PFSK-1 (cell line): ENCODE measurements around the gene MITF.

Experiments
- FOXP2 ChIP-seq: optimal IDR thresholded peaks from 2 replicates; pipeline ENCODE3; 2011; ENCODE audit warnings: borderline replicate concordance, control low read depth, inconsistent platforms; ENCODE audit not compliant: insufficient read depth; ENCODE audit errors: extremely low read length, extremely low read depth
- POLR2AphosphoS5 ChIP-seq: IDR thresholded peaks from 2 replicates; pipeline ENCODE4 v1.6.1; 2012; ENCODE audit warnings: low read depth, mild to moderate bottlenecking, control low read depth, low read length, moderate library complexity
- SIN3A ChIP-seq: IDR thresholded peaks from 2 replicates; pipeline ENCODE4 v1.6.1; 2012; ENCODE audit warnings: mild to moderate bottlenecking, low read length, moderate library complexity, borderline replicate concordance; ENCODE audit not compliant: insufficient read depth
- TAF1 ChIP-seq: IDR thresholded peaks from 2 replicates; pipeline ENCODE4 v1.6.1; 2012; ENCODE audit warnings: low read length, control low read depth, borderline replicate concordance; ENCODE audit not compliant: insufficient read depth
- TF ChIP-seq, protein P1 (sequence below), 2 experiments: IDR thresholded peaks; 2 replicates each; pipeline versions ENCODE4 v1.6.1 to v1.8.0; 2011 to 2012; ENCODE audit warnings: low read depth in 2 of 2, low read length in 2 of 2, control low read depth in 1 of 2, inconsistent platforms in 1 of 2, mild to moderate bottlenecking in 1 of 2, moderate library complexity in 1 of 2; ENCODE audit not compliant: insufficient read depth in 1 of 2

The MITF gene

DNA sequence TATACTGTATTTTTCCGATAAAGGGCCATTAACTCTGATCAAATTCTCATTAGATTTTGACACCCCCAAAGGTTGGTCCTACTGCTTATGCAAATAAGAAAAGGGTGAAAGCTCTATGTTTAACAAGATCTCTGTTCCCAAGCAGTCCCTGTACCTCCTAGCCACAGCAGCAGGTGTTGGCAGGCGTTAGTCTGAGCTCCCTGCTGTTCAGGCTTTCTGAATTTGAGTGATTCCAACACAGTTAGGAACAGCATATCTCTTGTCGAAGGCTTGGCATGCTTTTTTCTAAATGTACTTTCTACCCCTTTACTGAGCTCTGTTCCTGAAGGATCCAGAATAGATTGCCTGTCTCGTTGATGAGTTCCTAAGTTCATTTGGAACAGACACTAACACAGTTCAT lies 42.3 kb downstream of the MITF start:
- TF ChIP-seq SIN3A (no peak), POLR2AphosphoS5 (no peak), TAF1 (no peak), FOXP2 (no peak)
- TF ChIP-seq, protein P1, sequence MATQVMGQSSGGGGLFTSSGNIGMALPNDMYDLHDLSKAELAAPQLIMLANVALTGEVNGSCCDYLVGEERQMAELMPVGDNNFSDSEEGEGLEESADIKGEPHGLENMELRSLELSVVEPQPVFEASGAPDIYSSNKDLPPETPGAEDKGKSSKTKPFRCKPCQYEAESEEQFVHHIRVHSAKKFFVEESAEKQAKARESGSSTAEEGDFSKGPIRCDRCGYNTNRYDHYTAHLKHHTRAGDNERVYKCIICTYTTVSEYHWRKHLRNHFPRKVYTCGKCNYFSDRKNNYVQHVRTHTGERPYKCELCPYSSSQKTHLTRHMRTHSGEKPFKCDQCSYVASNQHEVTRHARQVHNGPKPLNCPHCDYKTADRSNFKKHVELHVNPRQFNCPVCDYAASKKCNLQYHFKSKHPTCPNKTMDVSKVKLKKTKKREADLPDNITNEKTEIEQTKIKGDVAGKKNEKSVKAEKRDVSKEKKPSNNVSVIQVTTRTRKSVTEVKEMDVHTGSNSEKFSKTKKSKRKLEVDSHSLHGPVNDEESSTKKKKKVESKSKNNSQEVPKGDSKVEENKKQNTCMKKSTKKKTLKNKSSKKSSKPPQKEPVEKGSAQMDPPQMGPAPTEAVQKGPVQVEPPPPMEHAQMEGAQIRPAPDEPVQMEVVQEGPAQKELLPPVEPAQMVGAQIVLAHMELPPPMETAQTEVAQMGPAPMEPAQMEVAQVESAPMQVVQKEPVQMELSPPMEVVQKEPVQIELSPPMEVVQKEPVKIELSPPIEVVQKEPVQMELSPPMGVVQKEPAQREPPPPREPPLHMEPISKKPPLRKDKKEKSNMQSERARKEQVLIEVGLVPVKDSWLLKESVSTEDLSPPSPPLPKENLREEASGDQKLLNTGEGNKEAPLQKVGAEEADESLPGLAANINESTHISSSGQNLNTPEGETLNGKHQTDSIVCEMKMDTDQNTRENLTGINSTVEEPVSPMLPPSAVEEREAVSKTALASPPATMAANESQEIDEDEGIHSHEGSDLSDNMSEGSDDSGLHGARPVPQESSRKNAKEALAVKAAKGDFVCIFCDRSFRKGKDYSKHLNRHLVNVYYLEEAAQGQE (IDR thresholded peaks at IDR 0.05; ENCODE audit: insufficient read depth in 1 of 2, low read depth in 2 of 2, low read length in 2 of 2): no peak

- TF ChIP-seq, protein P1 (IDR thresholded peaks at IDR 0.05; ENCODE audit: insufficient read depth in 1 of 2, low read depth in 2 of 2, low read length in 2 of 2): no peak
- TF ChIP-seq SIN3A: no peak
- TF ChIP-seq FOXP2: no peak
- no peak for TF ChIP-seq TAF1
- TF ChIP-seq POLR2AphosphoS5: no peak
Observed at GRCh38 chr3:69784954-69785514, 45.8 kb downstream of the MITF start.

GRCh38 chr3:69785769-69786320 lies 46.6 kb downstream of the MITF start:
- TF ChIP-seq, protein P1 (IDR thresholded peaks at IDR 0.05; ENCODE audit: insufficient read depth in 1 of 2, low read depth in 2 of 2, low read length in 2 of 2): no peak

DNA sequence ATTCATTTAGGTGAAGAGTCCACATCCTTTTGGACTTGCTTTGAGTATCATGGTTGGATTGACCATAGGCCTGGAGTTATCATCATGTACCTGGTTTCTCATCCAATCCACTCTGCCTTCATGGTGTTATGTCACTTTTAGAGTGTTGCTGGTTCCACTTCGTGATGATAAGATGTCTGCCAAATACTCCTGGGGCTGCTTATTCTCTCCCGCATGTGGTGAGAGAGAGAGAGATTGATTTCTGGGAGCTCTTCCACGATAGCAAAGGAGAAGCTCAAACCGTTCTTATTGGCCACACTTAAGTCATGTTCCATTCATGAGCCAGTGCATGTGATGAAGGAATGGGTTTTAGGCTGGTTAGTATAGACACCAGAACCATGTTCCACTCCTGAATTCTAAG lies 47.6 kb downstream of the MITF start:
- TF ChIP-seq FOXP2 (no peak), TAF1 (no peak), SIN3A (no peak), POLR2AphosphoS5 (no peak)
- TF ChIP-seq, protein P1 (IDR thresholded peaks at IDR 0.05; ENCODE audit: insufficient read depth in 1 of 2, low read depth in 2 of 2, low read length in 2 of 2): no peak
